H9 (cell line): ENCODE data around the gene DOCK1. TPM values are rescaled to one million over a fixed set of nuclear protein-coding genes. Genes with fewer than 3 reads are reported as not detected.

ENCODE experiments used
- DNase-seq: peaks from one replicate; pipeline ENCODE4 v3.0.0-alpha.2; 2017
- H2AFZ ChIP-seq: one replicate; pipeline ENCODE4 v1.6.1; 2013; ENCODE audit warnings: mild to moderate bottlenecking, low read length, control low read depth, moderate library complexity
- H2AK5ac ChIP-seq: 2 replicates; pipeline ENCODE4 v1.6.1; 2013; ENCODE audit warnings: low read length, control low read depth, mixed read lengths; ENCODE audit not compliant: insufficient read length
- H2BK120ac ChIP-seq: one replicate; pipeline ENCODE4 v1.6.1; 2013; ENCODE audit warnings: low read depth, mild to moderate bottlenecking, low read length, control low read depth, inconsistent platforms; ENCODE audit not compliant: poor library complexity, severe bottlenecking
- H2BK12ac ChIP-seq: 2 replicates; pipeline ENCODE4 v1.6.1; 2013; ENCODE audit warnings: low read length, control low read depth, mixed read lengths, low read depth; ENCODE audit not compliant: insufficient read length
- H2BK15ac ChIP-seq: 2 replicates; pipeline ENCODE4 v1.6.1; 2013; ENCODE audit warnings: low read depth, low read length, control low read depth
- H2BK20ac ChIP-seq: one replicate; pipeline ENCODE4 v1.6.1; 2013; ENCODE audit warnings: low read depth, mild to moderate bottlenecking, low read length, control low read depth, inconsistent platforms; ENCODE audit not compliant: poor library complexity, severe bottlenecking
- H2BK5ac ChIP-seq: 2 replicates; pipeline ENCODE4 v1.6.1; 2013; ENCODE audit warnings: low read length, control low read depth, mixed read lengths; ENCODE audit not compliant: insufficient read length
- H3K14ac ChIP-seq: 2 replicates; pipeline ENCODE4 v1.6.1; 2013; ENCODE audit warnings: low read length, control low read depth; ENCODE audit not compliant: insufficient read depth
- H3K18ac ChIP-seq: 2 replicates; pipeline ENCODE4 v1.6.1; 2013; ENCODE audit warnings: low read depth, mild to moderate bottlenecking, mixed read lengths, low read length, control low read depth; ENCODE audit not compliant: insufficient read length
- H3K23ac ChIP-seq: 2 replicates; pipeline ENCODE4 v1.6.1; 2013; ENCODE audit warnings: low read length, control low read depth, mixed read lengths, low read depth; ENCODE audit not compliant: insufficient read length
- H3K23me2 ChIP-seq: 2 replicates; pipeline ENCODE4 v1.6.1; 2013; ENCODE audit warnings: low read depth, mild to moderate bottlenecking, mixed read lengths, low read length, control low read depth; ENCODE audit not compliant: insufficient read length, poor library complexity, severe bottlenecking
- H3K27ac ChIP-seq: 2 replicates; pipeline ENCODE4 v1.5.1; 2013; ENCODE audit warnings: low read length, control low read depth, mixed read lengths, low read depth; ENCODE audit not compliant: insufficient read length
- H3K27me3 ChIP-seq: 2 replicates; pipeline ENCODE4 v1.6.1; 2013; ENCODE audit warnings: low read length, control low read depth, inconsistent platforms; ENCODE audit not compliant: insufficient read depth
- H3K4ac ChIP-seq: 2 replicates; pipeline ENCODE4 v1.6.1; 2013; ENCODE audit warnings: low read depth, mild to moderate bottlenecking, control low read depth, inconsistent platforms, low read length, moderate library complexity
- H3K4me1 ChIP-seq: 2 replicates; pipeline ENCODE4 v1.6.1; 2013; ENCODE audit warnings: low read length, control low read depth, inconsistent platforms; ENCODE audit not compliant: insufficient read depth
- H3K4me2 ChIP-seq: 2 replicates; pipeline ENCODE4 v1.6.1; 2013; ENCODE audit warnings: low read length, control low read depth, mixed read lengths; ENCODE audit not compliant: insufficient read length, insufficient read depth
- H3K56ac ChIP-seq: 2 replicates; pipeline ENCODE4 v1.6.1; 2013; ENCODE audit warnings: low read depth, mild to moderate bottlenecking, mixed read lengths, low read length, control low read depth; ENCODE audit not compliant: insufficient read length
- H3K79me1 ChIP-seq: 2 replicates; pipeline ENCODE4 v1.6.1; 2013; ENCODE audit warnings: low read depth, mild to moderate bottlenecking, moderate library complexity, low read length, control low read depth, inconsistent platforms; ENCODE audit not compliant: insufficient read depth, poor library complexity, severe bottlenecking
- H3K79me2 ChIP-seq: 2 replicates; pipeline ENCODE4 v1.6.1; 2013; ENCODE audit warnings: low read length, control low read depth, inconsistent platforms; ENCODE audit not compliant: insufficient read depth
- H3K9ac ChIP-seq: 2 replicates; pipeline ENCODE4 v1.6.1; 2013; ENCODE audit warnings: low read length, control low read depth, mixed read lengths; ENCODE audit not compliant: insufficient read length; ENCODE audit errors: extremely low read depth
- H3K9me3 ChIP-seq: one replicate; pipeline ENCODE4 v1.6.1; 2013; ENCODE audit warnings: low read depth, low read length, inconsistent platforms; ENCODE audit not compliant: control insufficient read depth
- H3T11ph ChIP-seq: one replicate; pipeline ENCODE4 v1.6.1; 2013; ENCODE audit warnings: mild to moderate bottlenecking, low read length, control low read depth, inconsistent platforms
- H4K20me1 ChIP-seq: one replicate; pipeline ENCODE4 v1.6.1; 2013; ENCODE audit not compliant: control insufficient read depth, insufficient read length, insufficient read depth
- H4K5ac ChIP-seq: 2 replicates; pipeline ENCODE4 v1.6.1; 2013; ENCODE audit warnings: low read depth, mild to moderate bottlenecking, mixed read lengths, low read length, control low read depth; ENCODE audit not compliant: insufficient read length
- H4K8ac ChIP-seq: replicated peaks from 2 replicates; pipeline ENCODE4 v1.6.1; 2013; ENCODE audit warnings: low read length, control low read depth, mixed read lengths, low read depth; ENCODE audit not compliant: insufficient read length
- H4K91ac ChIP-seq: 2 replicates; pipeline ENCODE4 v1.6.1; 2013; ENCODE audit warnings: low read depth, mild to moderate bottlenecking, moderate library complexity, mixed read lengths, low read length, control low read depth; ENCODE audit not compliant: insufficient read length
- H3K27ac Mint-ChIP-seq, 3 experiments: 2 replicates in 2 of 3; 3 replicates in 1 of 3; pipeline ENCODE4 v1.8.0; 2020 to 2021; ENCODE audit warnings: mixed read lengths in 3 of 3, mild to moderate bottlenecking in 1 of 3, moderate library complexity in 1 of 3
- H3K27me3 Mint-ChIP-seq: 2 replicates; pipeline ENCODE4 v1.8.0; 2021; ENCODE audit warnings: low read depth, mild to moderate bottlenecking, moderate library complexity, mixed read lengths
- H3K36me3 Mint-ChIP-seq, 3 experiments: 2 replicates in 2 of 3; 3 replicates in 1 of 3; pipeline ENCODE4 v1.8.0; 2020 to 2021; ENCODE audit warnings: low read depth in 3 of 3, mixed read lengths in 3 of 3; ENCODE audit not compliant: insufficient read depth in 1 of 3
- H3K4me1 Mint-ChIP-seq, 2 experiments: 2 replicates each; pipeline ENCODE4 v1.8.0; 2020; ENCODE audit warnings: mixed read lengths in 2 of 2
- H3K4me3 Mint-ChIP-seq, 2 experiments: 2 replicates in 1 of 2; 3 replicates in 1 of 2; pipeline ENCODE4 v1.8.0; 2020 to 2021; ENCODE audit warnings: mild to moderate bottlenecking in 2 of 2, mixed read lengths in 2 of 2, moderate library complexity in 1 of 2
- H3K9me3 Mint-ChIP-seq, 2 experiments: 2 replicates in 1 of 2; 3 replicates in 1 of 2; pipeline ENCODE4 v1.8.0; 2020; ENCODE audit warnings: mild to moderate bottlenecking in 2 of 2, mixed read lengths in 2 of 2, moderate library complexity in 1 of 2
- CTCF ChIP-seq: fragments of 200-600 bp; sonication (generic); conservative IDR thresholded peaks from 3 replicates; pipeline ENCODE4 v1.8.0; 2021; ENCODE audit warnings: antibody characterized with exemption, mild to moderate bottlenecking
- WGBS: extraction: QIAGEN DNeasy Blood & Tissue Kit; methylation state at CpG from one replicate; pipeline ENCODE4 v1.1.7; 2013; ENCODE audit warnings: missing lambda C conversion rate, low lambda C conversion rate, mixed read lengths; ENCODE audit not compliant: insufficient read length; ENCODE audit errors: extremely low coverage; 5-methylcytosine and 5-hydroxymethylcytosine counted together
- total RNA-seq: library from RNA; stranded (reverse); gene quantifications from 2 replicates; pipeline ENCODE4 v1.2.1, GENCODE V29; 2021

DOCK1 gene
- total RNA-seq, 1 experiment from 2014 or later = 57.0 TPM

GRCh38 chr10:127428385-127428980, 523.3 kb downstream of the DOCK1 start:
- Mint-ChIP-seq H3K4me1 (peaks cover 2 to 6% of the 10 kb centered on the region in 2 experiments; a peak in 3 of 4 replicates), H3K27me3 (no peaks in the 10 kb centered on the region), H3K9me3 (peaks cover 11 to 19% of the 10 kb centered on the region in 2 experiments; a peak in 4 of 5 replicates), H3K4me3 (no peak overlapping the region), H3K27ac (no peak overlapping the region), H3K36me3 (peaks cover 38 to 54% (median 45%) of the 10 kb centered on the region in 3 experiments)
- Histone ChIP-seq H3K23me2 (no peaks in the 10 kb centered on the region), H3K9me3 (no peaks in the 10 kb centered on the region), H3K14ac (no peak overlapping the region), H3K56ac (no peak overlapping the region), H3K79me1 (no peaks in the 10 kb centered on the region), H4K8ac (no peak overlapping the region), H2BK5ac (no peak overlapping the region), H3T11ph (no peak overlapping the region), H3K27me3 (no peaks in the 10 kb centered on the region), H3K4me1 (no peaks in the 10 kb centered on the region), H2BK15ac (no peak overlapping the region), H3K4ac (no peak overlapping the region), H3K9ac (no peak overlapping the region), H2BK120ac (no peak overlapping the region), H3K4me2 (no peak overlapping the region), H3K79me2 (no peaks in the 10 kb centered on the region), H4K20me1 (no peaks in the 10 kb centered on the region), H3K23ac (no peak overlapping the region), H4K5ac (no peak overlapping the region), H2AK5ac (no peak overlapping the region), H2BK12ac (no peak overlapping the region), H4K91ac (no peak overlapping the region), H2BK20ac (no peak overlapping the region), H2AFZ (no peak overlapping the region), H3K27ac (no peak overlapping the region), H3K18ac (no peak overlapping the region)
- no peak for TF ChIP-seq CTCF
- no CpG with 5 or more reads among the region's 18 CpGs for WGBS
- DNase-seq = no peak
